AG04450 (cell line): ENCODE measurements around the gene SPAG6. TPM values are rescaled to one million over a fixed set of nuclear protein-coding genes. Genes with fewer than 3 reads are reported as not detected.

ENCODE experiments used
- CTCF ChIA-PET: fragments of 300-600, 350-600 bp; formaldehyde crosslinking; extraction: SDS; loops from one replicate; lab custom pipeline; 2022; ENCODE audit warnings: antibody characterized with exemption, inconsistent platforms; lab: Charles Lee
- POLR2A ChIA-PET: fragments of 350-600 bp; formaldehyde crosslinking; extraction: SDS; loops from one replicate; lab custom pipeline; 2021; ENCODE audit warnings: antibody characterized with exemption, inconsistent platforms; lab: Yijun Ruan, JAX
- DNase-seq: peaks from one replicate; pipeline ENCODE4 v3.0.0-alpha.2; 2011; ENCODE audit warnings: low read depth, low spot score
- H3K27ac ChIP-seq: one replicate; pipeline ENCODE4 v1.5.1; 2012; ENCODE audit warnings: low read depth, low read length, control low read depth
- H3K27me3 ChIP-seq: one replicate; pipeline ENCODE4 v1.6.0; 2012; ENCODE audit warnings: low read length; ENCODE audit not compliant: control insufficient read depth, insufficient read depth
- H3K4me3 ChIP-seq: 2 replicates; pipeline ENCODE4 v1.5.1; 2011; ENCODE audit warnings: mild to moderate bottlenecking, low read depth, low read length, control low read depth
- H3K9me3 ChIP-seq: 2 replicates; pipeline ENCODE4 v1.5.1; 2012; ENCODE audit warnings: low read length; ENCODE audit not compliant: control insufficient read depth, insufficient read depth
- polyA plus RNA-seq: library from polyadenylated mRNA; depleted of rRNA; stranded (reverse); fragments of >200 nt; gene quantifications from 2 replicates; pipeline ENCODE4 v1.2.3, GENCODE V29; 2011
- TF ChIP-seq, protein P1 (sequence below): IDR thresholded peaks from 2 replicates; pipeline ENCODE4 v1.5.1; 2011; ENCODE audit warnings: low read depth, low read length, control low read depth, inconsistent platforms

The SPAG6 gene
- polyA plus RNA-seq, 1 experiment, result not detected

DNA sequence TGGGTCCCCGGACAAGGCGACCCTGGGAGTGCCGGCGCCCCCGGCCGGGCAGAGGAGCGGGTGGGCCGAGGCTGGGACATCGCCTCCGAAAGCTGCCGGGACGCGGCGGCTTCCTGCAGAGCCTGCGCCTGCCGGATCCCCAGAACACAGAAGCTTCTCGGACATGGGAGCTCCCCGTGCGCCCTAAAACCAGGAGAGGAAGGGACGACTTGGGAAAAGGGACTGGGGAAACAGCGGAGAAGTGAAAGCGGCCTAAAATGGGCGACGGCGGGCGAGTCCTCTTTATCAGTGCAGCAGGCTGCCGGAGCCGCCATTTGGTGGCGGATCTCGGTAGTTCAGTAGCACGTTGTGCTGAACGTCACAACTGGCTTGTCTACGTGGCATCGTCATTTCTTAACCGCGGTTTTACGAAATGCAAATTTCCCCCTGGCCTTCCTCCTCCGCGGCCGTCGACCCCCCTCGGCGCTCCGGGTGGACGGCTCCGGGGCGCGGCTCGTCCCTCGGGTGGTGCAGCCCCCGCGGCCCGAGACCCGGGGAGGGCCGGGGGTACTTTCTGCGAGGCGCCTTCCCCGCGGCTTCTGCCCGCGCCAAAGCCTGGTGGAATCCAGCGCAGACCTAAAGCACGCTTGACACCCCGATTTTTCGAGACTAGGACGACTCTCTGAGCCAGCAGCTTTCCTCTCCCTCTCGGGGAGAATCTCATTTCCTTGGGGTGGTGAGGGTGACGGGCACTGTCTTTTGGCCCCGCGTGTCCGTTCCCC is 9.9 kb upstream of the SPAG6 start:
- POLR2A ChIA-PET, result no interaction called here

DNA sequence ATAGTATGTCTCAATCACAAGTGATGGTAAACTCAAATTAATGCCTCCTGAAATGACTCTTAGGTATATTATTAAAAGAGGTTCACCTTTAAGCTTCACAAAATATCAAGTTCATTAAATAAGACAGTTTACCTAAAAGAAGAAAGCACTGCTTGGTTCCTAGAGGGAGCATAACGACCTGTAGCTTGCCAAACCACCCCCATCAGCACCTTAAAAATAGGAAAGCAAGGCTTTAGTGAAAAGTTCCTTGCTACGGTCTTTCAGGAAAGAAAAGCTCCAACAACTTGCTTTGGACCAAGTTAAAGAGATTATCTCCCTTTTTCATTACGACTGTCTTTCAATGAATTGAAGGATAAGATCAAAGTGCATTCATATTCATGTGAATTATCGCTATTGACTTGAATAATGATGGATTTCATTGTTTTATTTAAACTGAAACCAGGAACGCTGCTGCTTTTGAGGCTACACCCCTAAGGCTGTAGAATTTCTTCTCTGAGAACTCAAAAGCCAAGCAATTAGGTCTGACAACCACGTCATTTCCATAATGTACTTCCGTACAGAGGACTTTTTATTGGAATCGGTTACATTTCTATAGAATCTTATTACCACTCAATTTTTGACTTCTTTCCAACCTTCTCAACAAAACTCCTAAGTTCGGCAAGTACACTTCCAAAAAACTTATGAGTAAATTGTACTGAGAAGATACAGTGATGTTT is 7.0 kb upstream of the SPAG6 start:
- H3K27me3 ChIP-seq, result peaks cover 74% of the 10 kb centered on the region
- TF ChIP-seq, protein P1, sequence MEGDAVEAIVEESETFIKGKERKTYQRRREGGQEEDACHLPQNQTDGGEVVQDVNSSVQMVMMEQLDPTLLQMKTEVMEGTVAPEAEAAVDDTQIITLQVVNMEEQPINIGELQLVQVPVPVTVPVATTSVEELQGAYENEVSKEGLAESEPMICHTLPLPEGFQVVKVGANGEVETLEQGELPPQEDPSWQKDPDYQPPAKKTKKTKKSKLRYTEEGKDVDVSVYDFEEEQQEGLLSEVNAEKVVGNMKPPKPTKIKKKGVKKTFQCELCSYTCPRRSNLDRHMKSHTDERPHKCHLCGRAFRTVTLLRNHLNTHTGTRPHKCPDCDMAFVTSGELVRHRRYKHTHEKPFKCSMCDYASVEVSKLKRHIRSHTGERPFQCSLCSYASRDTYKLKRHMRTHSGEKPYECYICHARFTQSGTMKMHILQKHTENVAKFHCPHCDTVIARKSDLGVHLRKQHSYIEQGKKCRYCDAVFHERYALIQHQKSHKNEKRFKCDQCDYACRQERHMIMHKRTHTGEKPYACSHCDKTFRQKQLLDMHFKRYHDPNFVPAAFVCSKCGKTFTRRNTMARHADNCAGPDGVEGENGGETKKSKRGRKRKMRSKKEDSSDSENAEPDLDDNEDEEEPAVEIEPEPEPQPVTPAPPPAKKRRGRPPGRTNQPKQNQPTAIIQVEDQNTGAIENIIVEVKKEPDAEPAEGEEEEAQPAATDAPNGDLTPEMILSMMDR, result no peak
- POLR2A ChIA-PET, result no interaction called here
- no peak overlapping the region for H3K27ac ChIP-seq
- no peak overlapping the region for H3K4me3 ChIP-seq
- peaks cover 24% of the 10 kb centered on the region for H3K9me3 ChIP-seq
- no peak for DNase-seq
- CTCF ChIA-PET, result interaction anchor here (0.9 to 1.4 kb wide), 4 partner anchors 12 to 842 kb away, joined by 3 to 4 read pairs (median 3); no protein-coding TSS in a partner anchor

More for the DNA sequence above, 9.9 kb upstream of the SPAG6 start:
- H3K27me3 ChIP-seq, result peaks cover 58% of the 10 kb centered on the region
- H3K9me3 ChIP-seq, result peaks cover 24% of the 10 kb centered on the region
- TF ChIP-seq, protein P1, result no peak
- DNase-seq, result no peak
- CTCF ChIA-PET, result no interaction called here
- H3K4me3 ChIP-seq, result peak overlapping the region; percentile 50
- no peak overlapping the region for H3K27ac ChIP-seq

DNA sequence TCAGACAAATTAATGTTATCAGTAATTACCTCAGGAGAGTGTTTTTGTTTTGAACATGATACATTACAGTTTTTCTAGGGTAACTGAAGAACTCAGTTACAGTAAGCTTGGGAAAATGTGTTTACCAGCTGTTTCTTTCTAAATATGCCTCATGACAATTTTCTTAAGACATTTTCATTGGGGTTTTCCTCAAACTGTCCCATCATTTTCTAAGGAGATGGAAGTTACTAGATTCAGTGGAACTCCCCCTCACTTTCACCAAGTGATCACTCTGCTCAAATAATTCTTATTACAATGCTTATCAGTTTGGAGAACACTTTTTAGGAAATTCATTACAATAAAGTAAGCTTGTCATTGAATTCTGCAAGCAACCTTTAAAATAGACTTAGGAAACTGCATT is 6.4 kb upstream of the SPAG6 start:
- Histone ChIP-seq H3K27me3 (peaks cover 77% of the 10 kb centered on the region), H3K27ac (no peak overlapping the region), H3K4me3 (no peak overlapping the region), H3K9me3 (peaks cover 21% of the 10 kb centered on the region)
- ChIA-PET CTCF (interaction anchor here (1.2 to 1.4 kb wide), 3 partner anchors 13 to 346 kb away, joined by 3 to 4 read pairs (median 4); no protein-coding TSS in a partner anchor), POLR2A (no interaction called here)
- DNase-seq, result no peak
- TF ChIP-seq, protein P1, result no peak

DNA sequence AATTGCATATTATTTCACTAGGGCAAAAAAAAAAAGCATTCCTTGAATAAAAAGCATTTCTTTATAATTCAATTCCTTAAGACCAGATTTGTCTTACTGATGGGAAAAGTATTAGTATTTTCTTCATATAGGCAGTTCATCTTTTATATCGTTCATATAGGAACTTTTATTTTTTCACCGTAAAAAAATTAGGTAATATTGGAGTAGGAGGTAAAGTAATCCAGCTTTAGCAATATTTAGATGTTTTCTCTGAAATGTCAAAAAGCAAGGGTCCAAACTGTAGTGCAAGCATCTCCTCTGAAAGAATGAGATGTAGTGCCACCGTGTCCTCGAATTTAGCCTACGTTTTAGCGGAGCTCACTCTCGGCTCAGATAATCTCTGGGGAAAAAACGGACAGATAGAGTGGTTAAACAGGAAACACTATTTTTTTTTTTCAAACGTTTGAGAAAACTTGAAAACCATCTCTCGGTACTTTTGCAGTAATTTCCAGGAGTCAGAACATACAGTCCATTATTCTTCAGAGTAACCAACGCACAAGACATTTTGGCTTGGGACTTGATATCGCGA is 5.5 kb upstream of the SPAG6 start:
- TF ChIP-seq, protein P1, result no peak
- peak overlapping the region; percentile 73 for H3K4me3 ChIP-seq
- H3K27me3 ChIP-seq, result peaks cover 77% of the 10 kb centered on the region
- no peak overlapping the region for H3K27ac ChIP-seq
- peaks cover 12% of the 10 kb centered on the region for H3K9me3 ChIP-seq
- no peak for DNase-seq
- ChIA-PET CTCF (interaction anchor here (0.6 to 1.4 kb wide), 5 partner anchors 86 to 650 kb away, joined by 3 to 5 read pairs (median 4); no protein-coding TSS in a partner anchor), POLR2A (interaction anchor here (0.7 to 2.5 kb wide), 7 partner anchors 14 to 649 kb away, joined by 3 to 19 read pairs (median 4); partner anchors contain the start of genes BMI1 and COMMD3)
